H9 (cell line): ENCODE data around the gene OR6N1. TPM values are rescaled to one million over a fixed set of nuclear protein-coding genes. Genes with fewer than 3 reads are reported as not detected.

Experiments used
- DNase-seq: peaks from one replicate; pipeline ENCODE4 v3.0.0-alpha.2; 2017
- H2AFZ ChIP-seq: one replicate; pipeline ENCODE4 v1.6.1; 2013; ENCODE audit warnings: mild to moderate bottlenecking, low read length, control low read depth, moderate library complexity
- H2AK5ac ChIP-seq: 2 replicates; pipeline ENCODE4 v1.6.1; 2013; ENCODE audit warnings: low read length, control low read depth, mixed read lengths; ENCODE audit not compliant: insufficient read length
- H2BK120ac ChIP-seq: one replicate; pipeline ENCODE4 v1.6.1; 2013; ENCODE audit warnings: low read depth, mild to moderate bottlenecking, low read length, control low read depth, inconsistent platforms; ENCODE audit not compliant: poor library complexity, severe bottlenecking
- H2BK12ac ChIP-seq: 2 replicates; pipeline ENCODE4 v1.6.1; 2013; ENCODE audit warnings: low read length, control low read depth, mixed read lengths, low read depth; ENCODE audit not compliant: insufficient read length
- H2BK15ac ChIP-seq: 2 replicates; pipeline ENCODE4 v1.6.1; 2013; ENCODE audit warnings: low read depth, low read length, control low read depth
- H2BK20ac ChIP-seq: one replicate; pipeline ENCODE4 v1.6.1; 2013; ENCODE audit warnings: low read depth, mild to moderate bottlenecking, low read length, control low read depth, inconsistent platforms; ENCODE audit not compliant: poor library complexity, severe bottlenecking
- H2BK5ac ChIP-seq: 2 replicates; pipeline ENCODE4 v1.6.1; 2013; ENCODE audit warnings: low read length, control low read depth, mixed read lengths; ENCODE audit not compliant: insufficient read length
- H3K14ac ChIP-seq: 2 replicates; pipeline ENCODE4 v1.6.1; 2013; ENCODE audit warnings: low read length, control low read depth; ENCODE audit not compliant: insufficient read depth
- H3K18ac ChIP-seq: 2 replicates; pipeline ENCODE4 v1.6.1; 2013; ENCODE audit warnings: low read depth, mild to moderate bottlenecking, mixed read lengths, low read length, control low read depth; ENCODE audit not compliant: insufficient read length
- H3K23ac ChIP-seq: 2 replicates; pipeline ENCODE4 v1.6.1; 2013; ENCODE audit warnings: low read length, control low read depth, mixed read lengths, low read depth; ENCODE audit not compliant: insufficient read length
- H3K23me2 ChIP-seq: 2 replicates; pipeline ENCODE4 v1.6.1; 2013; ENCODE audit warnings: low read depth, mild to moderate bottlenecking, mixed read lengths, low read length, control low read depth; ENCODE audit not compliant: insufficient read length, poor library complexity, severe bottlenecking
- H3K27ac ChIP-seq: 2 replicates; pipeline ENCODE4 v1.5.1; 2013; ENCODE audit warnings: low read length, control low read depth, mixed read lengths, low read depth; ENCODE audit not compliant: insufficient read length
- H3K27me3 ChIP-seq: 2 replicates; pipeline ENCODE4 v1.6.1; 2013; ENCODE audit warnings: low read length, control low read depth, inconsistent platforms; ENCODE audit not compliant: insufficient read depth
- H3K4ac ChIP-seq: 2 replicates; pipeline ENCODE4 v1.6.1; 2013; ENCODE audit warnings: low read depth, mild to moderate bottlenecking, control low read depth, inconsistent platforms, low read length, moderate library complexity
- H3K4me1 ChIP-seq: 2 replicates; pipeline ENCODE4 v1.6.1; 2013; ENCODE audit warnings: low read length, control low read depth, inconsistent platforms; ENCODE audit not compliant: insufficient read depth
- H3K4me2 ChIP-seq: 2 replicates; pipeline ENCODE4 v1.6.1; 2013; ENCODE audit warnings: low read length, control low read depth, mixed read lengths; ENCODE audit not compliant: insufficient read length, insufficient read depth
- H3K56ac ChIP-seq: 2 replicates; pipeline ENCODE4 v1.6.1; 2013; ENCODE audit warnings: low read depth, mild to moderate bottlenecking, mixed read lengths, low read length, control low read depth; ENCODE audit not compliant: insufficient read length
- H3K79me1 ChIP-seq: 2 replicates; pipeline ENCODE4 v1.6.1; 2013; ENCODE audit warnings: low read depth, mild to moderate bottlenecking, moderate library complexity, low read length, control low read depth, inconsistent platforms; ENCODE audit not compliant: insufficient read depth, poor library complexity, severe bottlenecking
- H3K79me2 ChIP-seq: 2 replicates; pipeline ENCODE4 v1.6.1; 2013; ENCODE audit warnings: low read length, control low read depth, inconsistent platforms; ENCODE audit not compliant: insufficient read depth
- H3K9ac ChIP-seq: 2 replicates; pipeline ENCODE4 v1.6.1; 2013; ENCODE audit warnings: low read length, control low read depth, mixed read lengths; ENCODE audit not compliant: insufficient read length; ENCODE audit errors: extremely low read depth
- H3K9me3 ChIP-seq: one replicate; pipeline ENCODE4 v1.6.1; 2013; ENCODE audit warnings: low read depth, low read length, inconsistent platforms; ENCODE audit not compliant: control insufficient read depth
- H3T11ph ChIP-seq: one replicate; pipeline ENCODE4 v1.6.1; 2013; ENCODE audit warnings: mild to moderate bottlenecking, low read length, control low read depth, inconsistent platforms
- H4K20me1 ChIP-seq: one replicate; pipeline ENCODE4 v1.6.1; 2013; ENCODE audit not compliant: control insufficient read depth, insufficient read length, insufficient read depth
- H4K5ac ChIP-seq: 2 replicates; pipeline ENCODE4 v1.6.1; 2013; ENCODE audit warnings: low read depth, mild to moderate bottlenecking, mixed read lengths, low read length, control low read depth; ENCODE audit not compliant: insufficient read length
- H4K8ac ChIP-seq: replicated peaks from 2 replicates; pipeline ENCODE4 v1.6.1; 2013; ENCODE audit warnings: low read length, control low read depth, mixed read lengths, low read depth; ENCODE audit not compliant: insufficient read length
- H4K91ac ChIP-seq: 2 replicates; pipeline ENCODE4 v1.6.1; 2013; ENCODE audit warnings: low read depth, mild to moderate bottlenecking, moderate library complexity, mixed read lengths, low read length, control low read depth; ENCODE audit not compliant: insufficient read length
- H3K27ac Mint-ChIP-seq, 3 experiments: 2 replicates in 2 of 3; 3 replicates in 1 of 3; pipeline ENCODE4 v1.8.0; 2020 to 2021; ENCODE audit warnings: mixed read lengths in 3 of 3, mild to moderate bottlenecking in 1 of 3, moderate library complexity in 1 of 3
- H3K27me3 Mint-ChIP-seq: 2 replicates; pipeline ENCODE4 v1.8.0; 2021; ENCODE audit warnings: low read depth, mild to moderate bottlenecking, moderate library complexity, mixed read lengths
- H3K36me3 Mint-ChIP-seq, 3 experiments: 2 replicates in 2 of 3; 3 replicates in 1 of 3; pipeline ENCODE4 v1.8.0; 2020 to 2021; ENCODE audit warnings: low read depth in 3 of 3, mixed read lengths in 3 of 3; ENCODE audit not compliant: insufficient read depth in 1 of 3
- H3K4me1 Mint-ChIP-seq, 2 experiments: 2 replicates each; pipeline ENCODE4 v1.8.0; 2020; ENCODE audit warnings: mixed read lengths in 2 of 2
- H3K4me3 Mint-ChIP-seq, 2 experiments: 2 replicates in 1 of 2; 3 replicates in 1 of 2; pipeline ENCODE4 v1.8.0; 2020 to 2021; ENCODE audit warnings: mild to moderate bottlenecking in 2 of 2, mixed read lengths in 2 of 2, moderate library complexity in 1 of 2
- H3K9me3 Mint-ChIP-seq, 2 experiments: 2 replicates in 1 of 2; 3 replicates in 1 of 2; pipeline ENCODE4 v1.8.0; 2020; ENCODE audit warnings: mild to moderate bottlenecking in 2 of 2, mixed read lengths in 2 of 2, moderate library complexity in 1 of 2
- WGBS: extraction: QIAGEN DNeasy Blood & Tissue Kit; methylation state at CpG from one replicate; pipeline ENCODE4 v1.1.7; 2013; ENCODE audit warnings: missing lambda C conversion rate, low lambda C conversion rate, mixed read lengths; ENCODE audit not compliant: insufficient read length; ENCODE audit errors: extremely low coverage; 5-methylcytosine and 5-hydroxymethylcytosine counted together
- total RNA-seq: library from RNA; stranded (reverse); gene quantifications from 2 replicates; pipeline ENCODE4 v1.2.1, GENCODE V29; 2021
- TF ChIP-seq, protein P1 (sequence below): fragments of 200-600 bp; sonication (generic); conservative IDR thresholded peaks from 3 replicates; pipeline ENCODE4 v1.8.0; 2021; ENCODE audit warnings: antibody characterized with exemption, mild to moderate bottlenecking

The OR6N1 gene
- total RNA-seq, 1 experiment from 2014 or later, result not detected

DNA sequence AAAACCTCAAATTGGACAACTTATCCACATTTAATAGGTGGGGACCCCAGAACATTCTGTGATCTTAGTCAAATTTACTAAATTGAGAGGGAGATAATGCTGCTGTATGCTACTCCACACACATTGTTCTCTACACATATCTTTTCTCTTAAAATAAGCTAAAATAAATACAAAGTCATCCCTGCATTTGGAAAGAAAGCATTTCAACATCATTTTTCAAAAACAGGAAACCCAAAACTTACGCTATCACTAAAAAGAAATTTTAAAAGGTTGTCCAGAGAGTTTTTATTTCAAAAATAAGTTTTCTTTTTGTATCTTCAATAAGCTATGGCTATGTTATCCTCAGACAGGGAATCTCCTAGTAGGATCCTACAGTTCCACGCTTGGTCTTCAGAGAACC is 28.5 kb upstream of the OR6N1 start:
- TF ChIP-seq, protein P1, sequence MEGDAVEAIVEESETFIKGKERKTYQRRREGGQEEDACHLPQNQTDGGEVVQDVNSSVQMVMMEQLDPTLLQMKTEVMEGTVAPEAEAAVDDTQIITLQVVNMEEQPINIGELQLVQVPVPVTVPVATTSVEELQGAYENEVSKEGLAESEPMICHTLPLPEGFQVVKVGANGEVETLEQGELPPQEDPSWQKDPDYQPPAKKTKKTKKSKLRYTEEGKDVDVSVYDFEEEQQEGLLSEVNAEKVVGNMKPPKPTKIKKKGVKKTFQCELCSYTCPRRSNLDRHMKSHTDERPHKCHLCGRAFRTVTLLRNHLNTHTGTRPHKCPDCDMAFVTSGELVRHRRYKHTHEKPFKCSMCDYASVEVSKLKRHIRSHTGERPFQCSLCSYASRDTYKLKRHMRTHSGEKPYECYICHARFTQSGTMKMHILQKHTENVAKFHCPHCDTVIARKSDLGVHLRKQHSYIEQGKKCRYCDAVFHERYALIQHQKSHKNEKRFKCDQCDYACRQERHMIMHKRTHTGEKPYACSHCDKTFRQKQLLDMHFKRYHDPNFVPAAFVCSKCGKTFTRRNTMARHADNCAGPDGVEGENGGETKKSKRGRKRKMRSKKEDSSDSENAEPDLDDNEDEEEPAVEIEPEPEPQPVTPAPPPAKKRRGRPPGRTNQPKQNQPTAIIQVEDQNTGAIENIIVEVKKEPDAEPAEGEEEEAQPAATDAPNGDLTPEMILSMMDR, result no peak
- H3K27me3 Mint-ChIP-seq, result peaks cover 2% of the 10 kb centered on the region; the same call in 1 of the 2 replicates
- H3K36me3 Mint-ChIP-seq, result no peaks in the 10 kb centered on the region
- no peak overlapping the region for H3K18ac ChIP-seq
- H3K4me3 Mint-ChIP-seq, result no peak overlapping the region
- no peak overlapping the region for H2BK5ac ChIP-seq
- H3K14ac ChIP-seq, result no peak overlapping the region
- no peak overlapping the region for H2BK12ac ChIP-seq
- no peak overlapping the region for H2BK20ac ChIP-seq
- H3K4me1 Mint-ChIP-seq, result 0 out of 4 replicates have a peak, but pooled peaks cover 0 to 4% of the 10 kb centered on the region in 2 experiments
- H2BK120ac ChIP-seq, result no peak overlapping the region
- no peak overlapping the region for H2AK5ac ChIP-seq
- WGBS, result no CpG with 5 or more reads among the region's 2 CpGs
- H4K20me1 ChIP-seq, result no peaks in the 10 kb centered on the region
- H4K8ac ChIP-seq, result no peak overlapping the region
- no peak overlapping the region for H4K5ac ChIP-seq
- H3K9me3 Mint-ChIP-seq, result no peaks in the 10 kb centered on the region
- H3K4ac ChIP-seq, result no peak overlapping the region
- H4K91ac ChIP-seq, result no peak overlapping the region
- H3K4me2 ChIP-seq, result no peak overlapping the region
- H3K27me3 ChIP-seq, result no peaks in the 10 kb centered on the region
- no peak overlapping the region for H3K56ac ChIP-seq
- H2BK15ac ChIP-seq, result no peak overlapping the region
- H3K4me1 ChIP-seq, result no peaks in the 10 kb centered on the region
- H3K9ac ChIP-seq, result no peak overlapping the region
- no peaks in the 10 kb centered on the region for H3K9me3 ChIP-seq
- H2AFZ ChIP-seq, result no peak overlapping the region
- H3T11ph ChIP-seq, result no peak overlapping the region
- no peak for DNase-seq
- no peak overlapping the region for H3K27ac Mint-ChIP-seq
- no peaks in the 10 kb centered on the region for H3K23me2 ChIP-seq
- no peaks in the 10 kb centered on the region for H3K79me2 ChIP-seq
- no peak overlapping the region for H3K27ac ChIP-seq
- H3K23ac ChIP-seq, result no peak overlapping the region
- no peaks in the 10 kb centered on the region for H3K79me1 ChIP-seq
